HG03469 (cell line): ENCODE data around the gene MST1.
"Not testable (repeated sequence)": the region's sequence is repeated elsewhere in the genome, so short reads cannot be mapped to it uniquely, and the experiment has no call there.

Experiments
- ATAC-seq: cut with Tn5 transposase; IDR thresholded peaks from one replicate; pipeline ENCODE4 v1.9.1; 2021; ENCODE audit warnings: mild to moderate bottlenecking, moderate library complexity, moderate number of reproducible peaks; ENCODE audit not compliant: unreplicated experiment

MST1 gene

DNA sequence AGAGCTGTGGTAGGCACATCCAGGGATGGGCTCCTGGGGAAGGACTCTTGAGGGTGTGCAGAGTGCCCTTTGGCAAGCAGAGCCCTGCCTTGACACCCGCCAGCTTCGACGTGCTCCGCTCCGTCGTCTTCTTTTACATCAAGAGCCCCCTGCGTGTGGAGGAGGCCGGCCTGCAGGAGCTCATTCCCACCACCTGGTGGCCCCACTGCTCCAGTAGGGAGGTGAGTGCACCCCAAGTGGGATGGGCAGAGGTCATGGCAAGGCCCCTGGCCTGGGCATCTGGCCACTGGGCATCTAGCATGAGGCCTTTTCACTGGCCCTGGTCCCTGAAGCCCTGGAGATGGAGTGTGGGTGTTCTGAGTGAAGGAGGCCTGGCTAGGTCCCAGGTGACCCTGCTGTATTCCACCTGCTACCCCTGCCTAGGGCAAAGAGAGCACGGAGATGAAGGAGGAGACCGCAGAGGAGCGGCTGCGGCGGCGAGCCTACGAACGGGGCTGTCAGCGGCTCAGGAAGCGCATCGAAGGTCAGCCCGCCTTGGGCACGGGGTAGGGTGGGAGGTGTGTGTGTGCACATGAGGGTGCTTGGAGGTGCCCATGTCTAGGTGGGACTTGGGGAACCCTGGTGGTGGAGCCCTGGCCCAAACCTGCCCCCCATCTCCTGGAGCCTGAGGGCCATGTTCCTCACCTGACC is 12.3 kb upstream of the MST1 start:
- ATAC-seq, result no peak

DNA sequence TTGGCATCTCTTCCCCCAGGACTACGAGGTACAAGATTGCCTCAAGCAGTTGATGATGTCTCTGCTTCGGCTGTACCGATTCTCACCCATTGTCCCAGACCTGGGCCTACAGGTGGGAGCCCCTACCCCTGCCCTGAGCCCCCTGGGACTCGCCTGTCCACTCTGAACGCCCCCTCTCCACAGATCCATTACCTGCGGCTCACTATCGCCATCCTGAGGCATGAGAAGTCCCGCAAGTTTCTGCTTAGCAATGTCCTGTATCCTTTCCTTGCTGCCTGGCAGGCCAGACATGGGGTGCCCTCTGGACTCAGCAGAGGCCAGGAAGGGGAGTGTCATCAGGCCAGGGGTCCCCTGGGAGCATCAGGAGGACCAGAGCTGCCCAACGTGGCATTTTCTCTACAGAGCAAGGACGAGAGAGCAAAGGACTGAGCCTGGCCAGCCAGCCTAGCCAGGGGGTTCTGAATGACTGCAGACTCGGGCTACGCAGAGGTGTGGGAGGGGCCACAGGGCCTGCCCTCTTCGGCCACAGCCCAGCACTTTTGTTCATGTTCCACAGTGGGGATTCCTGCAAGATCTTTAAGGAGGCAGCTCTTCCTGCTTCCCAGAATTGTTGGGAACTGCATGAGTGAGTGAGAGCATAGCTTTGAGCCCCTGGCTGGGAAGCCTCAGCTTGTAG is 11.3 kb upstream of the MST1 start:
- ATAC-seq, result no peak

DNA sequence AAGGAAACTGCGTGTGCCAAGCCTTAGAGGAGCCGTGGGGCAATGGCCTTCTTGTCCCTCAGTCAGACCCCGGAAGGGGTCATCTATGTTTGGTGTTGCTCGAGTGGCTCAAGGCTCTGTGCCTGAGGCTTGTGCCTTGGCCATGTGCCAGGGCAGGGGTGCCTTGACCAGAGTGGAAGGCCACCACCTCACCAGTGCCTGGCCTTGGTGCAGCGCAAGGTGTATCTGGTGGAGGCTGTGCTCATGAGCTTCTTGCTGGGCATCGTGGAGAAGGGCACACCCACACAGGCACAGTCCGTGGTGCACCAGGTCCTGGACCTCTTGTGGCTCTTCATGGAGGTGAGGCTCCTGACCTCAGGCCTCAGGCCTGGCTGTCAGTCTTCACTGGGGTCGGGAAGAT is 10.7 kb upstream of the MST1 start:
- no peak for ATAC-seq

GRCh38 chr3:49699281-49699979 is 10.2 kb upstream of the MST1 start:
- no peak for ATAC-seq

DNA sequence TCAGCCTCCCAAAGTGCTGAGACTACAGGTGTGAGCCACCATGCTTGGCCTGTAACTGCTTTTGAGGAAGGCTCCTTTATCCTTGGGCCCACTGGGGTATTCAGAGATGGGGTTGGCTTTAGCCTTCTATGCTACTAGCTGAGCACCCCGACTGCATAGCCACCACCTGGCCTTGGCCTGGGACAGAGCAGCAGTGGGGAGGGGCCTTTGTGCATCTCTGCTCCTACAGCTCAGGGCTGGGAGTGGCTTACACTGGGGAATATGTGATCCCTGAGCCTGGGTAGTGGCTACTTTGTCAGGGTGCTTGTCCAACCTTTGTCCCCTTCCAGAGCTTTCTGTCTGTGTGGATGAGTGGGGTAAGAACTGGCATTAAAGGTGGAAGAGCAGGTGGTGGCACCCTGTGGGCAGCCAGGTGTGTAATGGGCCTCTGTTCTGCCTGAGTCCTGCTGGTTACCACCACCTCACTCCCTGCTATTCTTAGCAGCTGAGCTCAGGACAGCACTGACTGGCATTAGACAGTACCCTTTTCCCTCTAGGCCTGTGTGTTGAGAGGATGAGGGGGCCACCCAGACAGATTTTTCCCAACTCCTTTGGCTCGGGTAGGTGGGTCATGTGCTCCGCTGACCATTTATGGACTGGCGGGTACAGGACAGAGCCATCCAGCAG is 6.2 kb upstream of the MST1 start:
- ATAC-seq, result not testable (repeated sequence)

GRCh38 chr3:49694409-49695070 is 5.3 kb upstream of the MST1 start:
- ATAC-seq, result not testable (repeated sequence)

- not testable (repeated sequence) for ATAC-seq
Measured at GRCh38 chr3:49691481-49691880, 2.2 kb upstream of the MST1 start.

DNA sequence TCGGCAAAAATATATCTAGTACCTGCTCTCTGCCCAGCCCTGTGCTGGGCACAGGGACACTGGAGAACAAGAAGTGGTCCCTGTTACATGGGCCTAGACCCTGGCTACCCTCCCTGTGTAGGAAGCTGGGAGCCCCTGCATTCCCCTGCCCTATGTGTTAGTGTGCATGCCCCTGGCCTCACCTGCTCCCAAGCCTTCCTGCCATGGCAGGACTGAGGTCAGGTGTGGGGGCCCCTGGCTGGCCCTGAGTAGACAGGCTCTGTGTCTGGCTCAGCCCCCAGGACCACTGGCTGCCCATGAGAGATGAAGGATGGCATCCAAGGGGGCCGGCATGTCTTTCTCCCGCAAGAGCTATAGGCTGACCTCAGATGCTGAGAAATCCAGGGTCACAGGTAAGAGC is 1.6 kb upstream of the MST1 start:
- not testable (repeated sequence) for ATAC-seq

DNA sequence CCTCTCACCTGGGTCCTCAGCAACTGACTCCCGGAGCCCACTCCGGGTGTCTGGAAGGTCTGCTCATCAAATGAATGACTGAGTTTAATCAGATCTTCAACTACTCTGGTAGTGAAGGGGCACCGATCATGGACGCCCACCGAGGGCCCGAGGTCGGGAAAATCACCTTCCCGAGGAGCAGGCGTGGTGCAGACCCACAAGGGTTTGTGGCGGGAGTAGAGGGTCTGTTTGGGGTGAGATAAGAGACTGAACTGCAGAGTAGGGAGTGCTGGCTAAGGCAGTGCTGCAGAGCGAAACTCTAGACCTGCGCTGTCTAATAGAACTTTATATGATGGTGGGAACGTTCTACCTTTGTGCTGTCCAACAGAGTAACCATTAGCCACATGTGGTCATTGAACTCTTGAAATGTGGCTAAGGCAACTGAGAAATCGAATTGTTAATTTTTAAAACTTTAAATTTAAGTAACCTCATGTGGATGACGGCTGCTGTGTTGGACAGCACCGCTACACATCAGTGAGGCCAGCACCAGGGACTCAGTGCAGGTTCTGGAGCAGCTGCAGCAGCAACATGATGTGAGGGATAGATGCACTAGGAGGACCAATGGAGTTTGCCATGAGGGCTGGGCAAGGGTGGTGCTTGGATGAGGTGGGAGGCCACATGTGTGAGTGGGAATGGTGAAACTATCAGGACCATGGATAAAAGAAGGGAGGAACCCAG is 792 bp upstream of the MST1 start:
- not testable (repeated sequence) for ATAC-seq

- ATAC-seq, result not testable (repeated sequence)
Measured at GRCh38 chr3:49688338-49689045, 782 bp downstream of the MST1 start.

- not testable (repeated sequence) for ATAC-seq
Measured at GRCh38 chr3:49687424-49687795, 1.9 kb downstream of the MST1 start.

DNA sequence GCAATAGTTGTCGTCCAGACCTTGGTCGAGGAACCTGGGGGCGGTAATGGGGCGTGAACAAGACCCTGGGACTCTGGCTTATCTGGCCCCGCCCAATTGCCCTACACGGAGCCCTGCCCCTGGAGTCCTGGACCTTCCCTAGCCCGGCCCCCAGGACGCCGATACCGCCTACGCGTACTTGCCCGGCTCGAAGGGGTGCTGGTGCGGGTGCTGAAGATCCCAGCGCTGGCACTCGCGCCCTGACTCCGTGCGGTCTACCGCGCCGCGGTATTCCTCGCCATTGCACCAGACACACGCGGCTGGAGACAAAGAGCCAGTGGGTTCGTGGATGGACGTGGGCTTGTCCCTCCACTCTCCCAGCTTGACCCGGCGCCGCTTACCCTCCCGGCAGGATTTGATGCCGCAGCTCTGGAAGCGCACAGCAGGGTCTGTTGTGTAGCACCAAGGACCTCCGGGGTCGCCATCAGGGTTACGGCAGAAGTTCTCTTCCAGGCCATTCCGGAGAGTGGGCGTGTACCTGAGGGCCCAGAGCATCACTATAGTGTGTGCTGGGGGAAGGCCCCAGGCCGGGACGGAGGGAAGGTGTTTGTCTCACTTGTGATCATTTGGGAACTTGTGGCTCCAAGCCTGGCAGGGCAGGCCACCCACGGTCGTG is 2.4 kb downstream of the MST1 start:
- not testable (repeated sequence) for ATAC-seq

DNA sequence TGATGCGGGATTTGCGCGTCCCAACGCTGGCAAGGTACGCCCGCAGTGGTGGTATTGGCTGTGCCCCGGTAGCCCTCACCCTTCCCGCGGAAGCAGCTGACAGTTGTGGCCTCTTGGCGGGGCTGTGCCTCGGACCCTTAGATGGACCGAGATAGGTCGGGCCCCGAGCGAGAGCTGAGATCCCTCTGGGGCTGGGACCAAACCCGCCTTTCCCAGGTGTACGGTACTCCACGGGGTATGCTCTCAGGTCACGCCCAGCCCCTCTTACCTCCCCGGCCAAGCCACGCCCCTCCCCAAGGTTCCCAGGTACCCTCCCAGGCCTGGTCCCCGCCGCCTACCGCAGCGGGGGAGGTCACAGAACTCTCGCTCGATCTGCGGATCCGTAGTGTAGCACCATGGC is 2.9 kb downstream of the MST1 start:
- not testable (repeated sequence) for ATAC-seq

GRCh38 chr3:49685846-49686245 is 3.4 kb downstream of the MST1 start:
- ATAC-seq, result not testable (repeated sequence)

DNA sequence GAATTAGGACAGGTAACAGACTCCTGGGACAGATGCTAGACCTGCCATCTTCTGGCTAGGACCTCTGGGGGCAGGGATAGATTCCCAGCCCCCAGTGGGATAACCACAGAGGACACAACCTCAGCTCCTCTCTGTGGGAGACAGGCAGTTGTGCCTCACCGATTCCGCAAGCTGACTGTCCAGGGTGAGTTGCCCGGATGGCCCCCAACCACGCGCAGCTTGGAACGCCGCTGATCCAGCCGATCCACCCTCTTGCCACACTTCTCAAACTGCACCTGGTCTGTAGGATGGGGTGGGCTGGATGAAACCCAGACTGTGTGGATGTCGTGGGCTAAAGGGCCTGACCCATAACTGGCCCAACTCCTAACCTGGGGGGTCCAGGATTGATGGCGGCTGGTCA is 4.2 kb downstream of the MST1 start:
- not testable (repeated sequence) for ATAC-seq

DNA sequence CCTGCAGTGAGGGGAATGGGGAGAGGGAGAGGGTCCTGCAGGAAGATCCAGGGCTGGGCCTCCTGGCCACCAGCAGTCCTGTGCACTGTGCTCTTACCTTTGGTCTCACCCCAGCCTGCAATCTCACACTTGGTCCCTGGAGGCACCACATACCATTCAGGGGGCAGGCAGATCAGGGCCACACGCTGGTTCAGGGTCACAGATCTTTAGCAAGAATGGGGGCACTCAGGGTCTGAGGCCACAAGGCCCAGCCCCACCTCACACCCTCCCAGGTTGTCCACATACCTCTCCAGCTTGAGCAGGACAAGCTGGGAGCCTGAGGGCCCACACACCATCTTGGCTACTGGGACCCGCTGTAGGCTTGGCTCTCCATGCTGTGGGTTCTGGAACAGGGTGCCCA is 4.8 kb downstream of the MST1 start:
- ATAC-seq, result not testable (repeated sequence)

GRCh38 chr3:49683162-49683561 is 6.1 kb downstream of the MST1 start:
- ATAC-seq, result no peak

DNA sequence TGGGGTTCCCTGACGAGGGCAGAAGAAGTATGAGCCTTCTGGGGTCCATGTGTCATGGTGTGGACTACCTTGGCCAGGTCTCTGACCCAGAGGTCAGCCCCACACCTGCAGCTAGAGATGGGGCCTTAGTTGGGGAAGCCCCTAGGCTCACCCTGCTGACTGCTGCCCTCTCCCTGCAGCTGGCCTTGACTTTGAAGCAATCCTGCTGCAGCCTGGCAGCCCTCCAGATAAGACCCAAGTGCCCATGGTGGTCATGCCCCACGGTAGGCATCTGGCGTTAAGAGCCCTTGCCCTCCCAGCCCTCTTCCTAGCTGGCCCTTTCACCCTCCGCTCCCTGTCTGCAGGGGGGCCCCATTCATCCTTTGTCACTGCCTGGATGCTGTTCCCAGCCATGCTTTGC is 7.7 kb downstream of the MST1 start:
- ATAC-seq, result no peak

DNA sequence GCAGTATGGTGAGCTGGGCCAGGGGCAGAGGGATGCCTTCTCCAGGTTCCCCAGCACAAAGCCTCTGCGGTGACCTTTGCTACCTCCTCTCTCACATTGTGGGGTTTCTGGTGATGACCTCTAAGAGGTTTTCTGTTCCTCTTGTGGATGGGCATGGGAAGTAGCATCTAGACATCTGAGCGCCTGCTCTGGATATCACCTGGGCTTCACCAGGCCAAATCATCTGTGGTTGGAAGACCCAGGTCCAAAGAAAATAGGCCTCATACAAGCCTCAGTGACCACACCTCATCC is 8.1 kb downstream of the MST1 start:
- ATAC-seq, result no peak
